HG02763 (cell line): Measurements from ENCODE around the gene TNFRSF18.

Source experiments
- ATAC-seq: cut with Tn5 transposase; IDR thresholded peaks from one replicate; pipeline ENCODE4 v1.9.1; 2021; ENCODE audit warnings: mild to moderate bottlenecking, moderate library complexity; ENCODE audit not compliant: unreplicated experiment

Gene TNFRSF18

DNA sequence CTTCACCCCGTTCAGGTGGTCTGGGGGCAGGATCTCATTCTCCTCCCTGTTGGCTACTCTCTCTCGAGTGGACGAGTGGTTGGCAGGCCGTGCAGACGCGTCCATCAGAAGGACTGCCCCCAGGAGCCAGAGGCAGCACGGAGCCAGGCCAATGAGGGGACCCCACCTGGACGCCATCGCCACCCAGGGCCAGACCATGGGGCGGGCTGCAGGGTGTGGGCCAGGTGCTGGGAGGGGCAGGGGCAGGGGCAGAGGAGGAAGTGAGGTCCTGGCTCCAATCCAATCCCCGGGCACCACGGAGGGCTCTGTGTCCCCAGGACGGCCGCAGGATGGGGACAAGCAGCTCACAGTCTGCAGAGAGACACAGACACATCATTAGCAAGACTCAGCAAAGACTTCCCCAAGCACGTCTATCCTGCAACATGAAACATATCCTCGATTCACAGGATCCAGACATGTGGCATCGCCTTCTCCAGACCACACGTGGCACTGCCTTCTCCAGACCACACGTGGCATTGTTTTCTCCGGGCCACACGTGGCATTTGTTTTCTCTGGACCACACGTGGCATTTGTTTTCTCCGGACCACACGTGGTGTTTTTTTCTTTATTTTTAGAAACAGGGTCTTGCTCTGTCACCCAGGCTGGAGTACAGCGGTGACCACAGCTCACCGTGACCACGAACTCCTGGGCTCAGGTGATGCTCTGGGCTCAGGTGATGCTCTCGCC lies 22.4 kb upstream of the TNFRSF18 start:
- no peak for ATAC-seq

DNA sequence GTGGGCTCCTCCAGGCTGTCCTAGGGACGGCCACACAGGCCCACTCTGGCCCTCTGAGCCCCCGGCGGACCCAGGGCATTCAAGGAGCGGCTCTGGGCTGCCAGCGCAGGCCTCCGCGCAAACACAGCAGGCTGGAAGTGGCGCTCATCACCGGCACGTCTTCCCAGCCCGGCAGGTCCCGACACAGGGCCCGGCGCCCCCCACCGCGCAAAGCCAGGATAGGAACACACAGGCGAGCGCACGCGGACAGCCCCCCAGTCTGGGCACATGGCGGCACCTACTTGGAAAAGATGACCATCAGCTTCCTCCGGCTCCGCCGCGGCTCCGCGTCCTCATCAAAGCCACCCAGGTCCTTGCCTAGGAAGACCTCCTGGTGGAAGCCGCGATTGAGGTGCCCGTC lies 21.8 kb upstream of the TNFRSF18 start:
- no peak for ATAC-seq

DNA sequence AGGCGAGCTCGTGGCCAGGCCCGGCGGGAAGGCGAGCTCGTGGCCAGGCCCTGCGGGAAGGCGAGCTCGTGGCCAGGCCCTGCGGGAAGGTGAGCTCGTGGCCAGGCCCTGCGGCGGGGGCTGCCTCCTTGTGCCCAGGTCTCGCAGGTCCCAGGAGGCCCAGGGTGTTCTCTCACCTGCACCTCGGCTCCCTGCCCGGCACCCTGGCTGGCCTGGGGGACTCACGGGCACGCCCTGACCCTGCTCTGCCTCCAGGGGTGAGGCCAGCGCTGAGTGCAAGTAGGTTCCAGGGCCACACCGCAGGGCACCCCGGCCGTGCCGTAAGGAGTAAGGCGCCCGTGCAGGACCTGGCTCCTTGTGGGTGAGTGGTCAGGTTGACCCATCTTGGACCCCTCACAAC lies 21.0 kb upstream of the TNFRSF18 start:
- no peak for ATAC-seq

GRCh38 chr1:1226566-1227362 lies 20.4 kb upstream of the TNFRSF18 start:
- no peak for ATAC-seq

GRCh38 chr1:1225913-1226312 lies 19.5 kb upstream of the TNFRSF18 start:
- no peak for ATAC-seq

DNA sequence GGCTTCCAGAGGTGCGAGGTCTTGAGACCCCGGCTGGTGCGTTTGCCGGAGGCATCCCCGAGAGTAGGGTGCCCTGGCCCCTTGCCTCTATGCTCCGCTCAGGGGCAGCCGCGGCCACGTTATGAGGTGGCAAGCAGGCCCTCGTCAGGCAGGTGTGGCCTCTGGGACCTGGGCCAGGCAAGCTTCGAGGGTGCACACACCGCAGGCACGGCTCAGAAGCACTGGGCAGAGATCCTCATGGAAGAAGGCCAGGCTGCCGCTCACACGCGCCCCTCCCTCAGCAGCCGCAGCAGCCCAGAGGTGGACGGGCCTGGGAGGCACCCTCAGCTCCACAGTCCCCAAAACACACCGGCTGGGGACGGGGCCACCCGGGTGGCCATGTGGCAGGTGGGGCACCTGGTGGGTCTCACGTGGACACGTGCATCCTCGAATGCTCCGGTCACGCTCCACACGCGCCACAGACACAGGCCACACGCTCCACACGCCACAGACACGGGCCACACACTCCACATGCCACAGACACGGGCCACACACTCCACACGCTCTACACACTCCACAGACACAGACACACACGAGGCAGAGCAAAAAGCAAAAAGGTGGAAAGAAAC lies 18.9 kb upstream of the TNFRSF18 start:
- no peak for ATAC-seq

GRCh38 chr1:1223891-1224290 lies 17.5 kb upstream of the TNFRSF18 start:
- ATAC-seq, result no peak

- no peak for ATAC-seq
Measured at GRCh38 chr1:1223321-1223720, 16.9 kb upstream of the TNFRSF18 start.

DNA sequence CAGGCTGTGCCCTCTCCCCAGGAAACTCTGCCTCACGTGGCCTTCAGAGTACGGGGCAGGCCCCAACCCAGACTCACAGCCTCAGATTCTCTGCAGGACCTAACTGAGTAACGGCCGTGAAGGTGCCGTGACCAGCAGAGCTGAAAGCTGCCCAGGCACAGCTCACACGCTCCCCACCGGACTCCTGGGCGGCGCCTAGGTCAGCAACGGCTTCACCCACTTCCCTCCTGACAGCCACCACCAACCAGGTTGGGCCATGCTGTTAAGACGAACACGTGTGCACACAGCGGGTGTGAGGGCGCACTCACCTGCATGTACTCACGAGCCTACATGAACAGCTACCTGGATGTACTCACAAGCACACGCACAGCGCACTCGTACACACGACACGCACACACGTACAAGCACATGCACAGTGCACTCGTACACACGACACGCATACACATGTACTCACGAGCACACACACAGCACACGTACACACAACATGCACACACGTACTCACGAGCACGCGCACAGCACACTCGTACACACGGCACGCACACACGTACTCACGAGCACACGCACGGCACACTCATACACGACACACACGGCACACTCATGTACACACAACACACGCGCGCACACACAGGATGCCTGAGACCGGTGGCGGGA lies 16.3 kb upstream of the TNFRSF18 start:
- no peak for ATAC-seq

GRCh38 chr1:1221887-1222574 lies 15.6 kb upstream of the TNFRSF18 start:
- ATAC-seq, result no peak

DNA sequence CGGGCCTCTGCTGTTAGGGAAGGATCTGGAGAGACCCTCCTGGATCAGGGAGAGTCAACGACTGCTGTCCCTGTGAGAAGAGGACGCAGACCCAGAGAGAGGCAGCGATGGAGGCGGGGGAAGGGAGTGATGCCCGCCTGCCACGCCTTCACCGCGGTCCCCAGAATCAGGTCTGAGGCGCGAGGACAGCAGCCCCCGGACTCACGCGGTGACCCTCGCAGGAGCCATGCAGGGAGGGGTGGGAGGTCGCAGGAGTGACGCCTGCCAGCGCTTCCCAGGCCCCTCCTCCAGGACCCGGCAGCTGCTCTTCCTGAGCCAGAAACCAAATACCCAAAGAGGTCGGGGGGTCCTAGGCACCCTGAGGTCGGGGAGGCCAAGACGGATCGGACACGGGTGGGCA lies 13.8 kb upstream of the TNFRSF18 start:
- no peak for ATAC-seq

GRCh38 chr1:1219341-1219740 lies 12.9 kb upstream of the TNFRSF18 start:
- ATAC-seq, result no peak

- ATAC-seq, result no peak
Measured at GRCh38 chr1:1218524-1219200, 12.3 kb upstream of the TNFRSF18 start.

- ATAC-seq, result no peak
Measured at GRCh38 chr1:1217621-1218523, 11.5 kb upstream of the TNFRSF18 start.

GRCh38 chr1:1216770-1217620 lies 10.6 kb upstream of the TNFRSF18 start:
- ATAC-seq, result no peak

GRCh38 chr1:1215881-1216605 lies 9.7 kb upstream of the TNFRSF18 start:
- ATAC-seq, result no peak

DNA sequence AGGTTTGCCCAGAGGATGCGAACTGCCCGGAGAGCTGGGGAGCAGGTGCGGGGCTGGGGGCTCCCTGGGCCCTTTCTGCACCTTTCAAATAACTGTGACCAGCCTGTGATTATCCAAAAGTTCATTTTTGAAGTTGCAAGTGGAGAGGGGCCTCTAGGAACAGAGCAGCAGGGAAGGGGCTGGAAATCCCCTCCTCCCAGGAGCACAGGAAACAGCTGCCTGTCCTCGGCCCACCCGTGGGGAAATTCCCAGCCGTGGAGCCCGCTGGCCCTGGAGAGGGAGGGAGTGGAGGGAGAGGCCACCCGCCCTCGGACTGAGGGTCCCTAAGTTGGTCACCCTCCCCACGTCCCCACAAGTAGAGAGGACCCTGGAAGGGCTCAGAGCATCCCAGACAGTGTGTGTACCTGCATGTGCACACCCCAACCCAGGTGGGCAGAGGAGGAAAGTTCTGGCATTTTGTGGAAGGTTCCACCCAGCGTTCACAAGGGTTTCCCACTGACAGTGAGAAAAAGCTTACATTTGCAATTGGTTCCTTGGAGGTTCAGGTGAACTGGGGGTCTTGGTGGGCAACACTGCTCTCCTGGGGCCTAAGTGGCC lies 8.8 kb upstream of the TNFRSF18 start:
- ATAC-seq, result no peak
